PC-9 (cell line): ENCODE results near the gene EI24. TPM values are rescaled to one million over a fixed set of nuclear protein-coding genes. Genes with fewer than 3 reads are reported as not detected.

Source experiments
- BruUV-seq: library from RNA; stranded (reverse); fragments of 400-500 nt; replicated peaks from 2 replicates; lab custom pipeline; 2021; lab: Mats Ljungman, UMichigan
- CTCF ChIA-PET: fragments of 300-600 bp; sonication (Branson Sonifier 250); formaldehyde crosslinking; loops from one replicate; lab custom pipeline; 2022; ENCODE audit warnings: antibody characterized with exemption; lab: Charles Lee
- POLR2A ChIA-PET: fragments of 300-600 bp; sonication (Branson Sonifier 250); formaldehyde crosslinking; loops from one replicate; lab custom pipeline; 2022; ENCODE audit warnings: antibody characterized with exemption; ENCODE audit not compliant: unreplicated experiment; lab: Charles Lee
- DNase-seq, 2 experiments: peaks; one replicate each; pipeline versions ENCODE4 v3.0.0 to v3.0.0-alpha.2; 2015 to 2022; ENCODE audit warnings: mixed read lengths in 1 of 2
- H2AFZ ChIP-seq: fragments of 200-600 bp; sonication (generic); 2 replicates; pipeline ENCODE4 v1.8.1; 2017; ENCODE audit warnings: antibody characterized with exemption
- H3F3A ChIP-seq: fragments of 200-600 bp; sonication (generic); 2 replicates; pipeline ENCODE4 v1.8.1; 2017; ENCODE audit warnings: antibody characterized with exemption, mild to moderate bottlenecking, low read depth; ENCODE audit not compliant: insufficient read depth
- H3K27ac ChIP-seq: fragments of 200-600 bp; sonication (generic); 2 replicates; pipeline ENCODE4 v1.6.1; 2016; ENCODE audit warnings: mixed run types
- H3K27me3 ChIP-seq: fragments of 200-600 bp; sonication (generic); 2 replicates; pipeline ENCODE4 v1.6.1; 2016; ENCODE audit warnings: low read depth, mixed run types; ENCODE audit not compliant: insufficient read depth
- H3K36me3 ChIP-seq: fragments of 200-600 bp; sonication (generic); 2 replicates; pipeline ENCODE4 v1.6.1; 2016; ENCODE audit warnings: low read depth, mixed run types
- H3K4me1 ChIP-seq: fragments of 200-600 bp; sonication (generic); replicated peaks from 2 replicates; pipeline ENCODE4 v1.6.1; 2016; ENCODE audit warnings: mixed run types; ENCODE audit not compliant: insufficient read depth
- H3K4me2 ChIP-seq: fragments of 200-600 bp; sonication (generic); 2 replicates; pipeline ENCODE4 v1.6.1; 2017; ENCODE audit warnings: mixed run types
- H3K4me3 ChIP-seq: fragments of 200-600 bp; sonication (generic); 2 replicates; pipeline ENCODE4 v1.6.1; 2016; ENCODE audit warnings: mixed run types
- H3K79me2 ChIP-seq: fragments of 200-600 bp; sonication (generic); 2 replicates; pipeline ENCODE4 v1.6.1; 2017; ENCODE audit warnings: low read depth, mixed run types
- H3K9me2 ChIP-seq: fragments of 200-600 bp; sonication (generic); 2 replicates; pipeline ENCODE4 v1.8.1; 2017; ENCODE audit warnings: mild to moderate bottlenecking; ENCODE audit not compliant: insufficient read depth
- H3K9me3 ChIP-seq: fragments of 200-600 bp; sonication (generic); 2 replicates; pipeline ENCODE4 v1.8.1; 2016; ENCODE audit warnings: low read depth; ENCODE audit not compliant: insufficient read depth
- H4K20me1 ChIP-seq: fragments of 200-600 bp; sonication (generic); 2 replicates; pipeline ENCODE4 v1.8.1; 2017; ENCODE audit not compliant: insufficient read depth
- EZH2 ChIP-seq: fragments of 200-600 bp; sonication (generic); IDR thresholded peaks from 2 replicates; pipeline ENCODE4 v1.8.0; 2017; ENCODE audit warnings: antibody characterized with exemption, low read depth
- intact Hi-C: fragments of 100-400 bp; cut with micrococcal nuclease; formaldehyde crosslinking; loops from one replicate; pipeline ENCODE4 v1.10.0; 2022; ENCODE audit not compliant: unreplicated experiment
- total RNA-seq: library from RNA; stranded (reverse); gene quantifications from 2 replicates; pipeline ENCODE4 v1.2.3, GENCODE V29; 2021
- TF ChIP-seq, protein P1 (sequence below): fragments of 200-600 bp; sonication (generic); conservative IDR thresholded peaks from 2 replicates; pipeline ENCODE4 v1.6.1; 2017; ENCODE audit warnings: mixed run types, antibody characterized with exemption, mild to moderate bottlenecking, moderate library complexity

Gene EI24
- total RNA-seq, 1 experiment from 2014 or later = 88.2 TPM

DNA sequence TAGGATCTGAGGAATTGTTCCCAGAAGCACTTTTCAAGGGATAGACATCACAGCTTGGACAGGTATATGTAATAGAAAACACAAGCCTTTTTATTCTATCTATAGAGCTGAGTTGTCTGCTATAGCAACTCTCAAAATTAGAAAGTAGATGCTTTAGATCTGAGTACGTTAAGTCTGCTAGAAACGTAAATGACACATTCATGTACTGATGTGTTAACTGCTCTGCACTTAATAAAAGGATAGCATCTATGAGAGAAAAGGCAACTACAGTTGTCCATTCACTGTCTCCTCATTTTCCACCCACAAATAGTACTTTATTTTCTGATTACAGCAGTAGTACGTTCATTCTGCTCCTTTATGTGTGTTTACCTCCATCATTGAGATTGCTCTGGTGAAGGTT is 17.3 kb downstream of the EI24 start:
- H2AFZ ChIP-seq = no peak overlapping the region
- H3F3A ChIP-seq = peaks cover 4% of the 10 kb centered on the region; the same call in 1 of the 2 replicates
- H3K27ac ChIP-seq = no peak overlapping the region
- H3K9me2 ChIP-seq = no peaks in the 10 kb centered on the region
- intact Hi-C loops = no loop called here
- H3K79me2 ChIP-seq = peaks cover 7% of the 10 kb centered on the region
- H3K4me3 ChIP-seq = no peak overlapping the region
- ChIA-PET POLR2A (no interaction called here), CTCF (no interaction called here)
- H3K4me2 ChIP-seq = no peak overlapping the region
- no peaks in the 10 kb centered on the region for H3K9me3 ChIP-seq
- no peak for DNase-seq
- peaks cover 9% of the 10 kb centered on the region; the same call in 1 of the 2 replicates for H3K36me3 ChIP-seq
- H4K20me1 ChIP-seq = no peaks in the 10 kb centered on the region
- TF ChIP-seq, protein P1, sequence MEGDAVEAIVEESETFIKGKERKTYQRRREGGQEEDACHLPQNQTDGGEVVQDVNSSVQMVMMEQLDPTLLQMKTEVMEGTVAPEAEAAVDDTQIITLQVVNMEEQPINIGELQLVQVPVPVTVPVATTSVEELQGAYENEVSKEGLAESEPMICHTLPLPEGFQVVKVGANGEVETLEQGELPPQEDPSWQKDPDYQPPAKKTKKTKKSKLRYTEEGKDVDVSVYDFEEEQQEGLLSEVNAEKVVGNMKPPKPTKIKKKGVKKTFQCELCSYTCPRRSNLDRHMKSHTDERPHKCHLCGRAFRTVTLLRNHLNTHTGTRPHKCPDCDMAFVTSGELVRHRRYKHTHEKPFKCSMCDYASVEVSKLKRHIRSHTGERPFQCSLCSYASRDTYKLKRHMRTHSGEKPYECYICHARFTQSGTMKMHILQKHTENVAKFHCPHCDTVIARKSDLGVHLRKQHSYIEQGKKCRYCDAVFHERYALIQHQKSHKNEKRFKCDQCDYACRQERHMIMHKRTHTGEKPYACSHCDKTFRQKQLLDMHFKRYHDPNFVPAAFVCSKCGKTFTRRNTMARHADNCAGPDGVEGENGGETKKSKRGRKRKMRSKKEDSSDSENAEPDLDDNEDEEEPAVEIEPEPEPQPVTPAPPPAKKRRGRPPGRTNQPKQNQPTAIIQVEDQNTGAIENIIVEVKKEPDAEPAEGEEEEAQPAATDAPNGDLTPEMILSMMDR = no peak
- TF ChIP-seq EZH2 = no peak
- H3K4me1 ChIP-seq = peaks cover 18% of the 10 kb centered on the region; the same call in 1 of the 2 replicates
- no TSS peak for BruUV-seq
- no peaks in the 10 kb centered on the region for H3K27me3 ChIP-seq

- Histone ChIP-seq H3K4me3 (no peak overlapping the region), H3K9me3 (no peaks in the 10 kb centered on the region), H3K79me2 (peaks cover 8% of the 10 kb centered on the region), H3K9me2 (no peaks in the 10 kb centered on the region), H3K27ac (no peak overlapping the region), H3K36me3 (peaks cover 6% of the 10 kb centered on the region; the same call in 1 of the 2 replicates), H3F3A (peaks cover 4% of the 10 kb centered on the region; the same call in 1 of the 2 replicates), H3K4me1 (peaks cover 18% of the 10 kb centered on the region; the same call in 1 of the 2 replicates), H3K4me2 (no peak overlapping the region), H3K27me3 (no peaks in the 10 kb centered on the region), H4K20me1 (no peaks in the 10 kb centered on the region), H2AFZ (no peak overlapping the region)
- TF ChIP-seq EZH2 = no peak
- TF ChIP-seq, protein P1 = no peak
- DNase-seq = no peak
- no TSS peak for BruUV-seq
- intact Hi-C loops = no loop called here
- ChIA-PET POLR2A (interaction anchor here (0.7 kb wide), 1 partner anchor 623 kb away, joined by 3 read pairs; no protein-coding TSS in a partner anchor), CTCF (no interaction called here)
Measured at GRCh38 chr11:125587480-125587879, 18.2 kb downstream of the EI24 start.

DNA sequence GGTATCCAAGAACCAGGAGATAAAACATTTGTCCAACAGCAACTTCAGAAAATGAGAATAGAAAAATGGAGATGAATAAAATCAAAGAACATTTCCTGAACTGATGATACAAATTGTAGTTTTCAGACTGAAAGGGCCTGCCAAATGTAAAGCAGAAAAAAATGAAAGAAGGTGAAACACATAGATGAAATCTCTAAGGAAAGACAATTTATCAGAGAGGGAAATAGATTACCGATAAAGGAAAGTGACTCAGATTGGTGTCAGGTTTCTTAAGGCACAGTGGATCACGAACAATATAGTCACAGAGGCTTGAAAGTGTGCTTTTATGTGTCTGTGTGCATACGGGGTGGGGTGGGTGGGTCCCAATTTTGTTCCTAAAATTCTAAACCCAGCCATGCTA is 19.2 kb downstream of the EI24 start:
- Histone ChIP-seq H3K36me3 (peaks cover 3% of the 10 kb centered on the region; the same call in 1 of the 2 replicates), H3K9me2 (no peaks in the 10 kb centered on the region), H3K27me3 (no peaks in the 10 kb centered on the region), H2AFZ (no peak overlapping the region), H3F3A (peaks cover 7% of the 10 kb centered on the region; the same call in 1 of the 2 replicates), H3K4me1 (peaks cover 18% of the 10 kb centered on the region; the same call in 1 of the 2 replicates), H3K79me2 (peaks cover 16% of the 10 kb centered on the region), H3K4me2 (peak overlapping the region; percentile 57), H3K4me3 (no peak overlapping the region), H3K9me3 (no peaks in the 10 kb centered on the region), H3K27ac (0 out of 2 replicates have a peak overlapping the region, but pooled peaks have one; percentile 40), H4K20me1 (no peaks in the 10 kb centered on the region)
- ChIA-PET POLR2A (no interaction called here), CTCF (no interaction called here)
- TF ChIP-seq, protein P1 = no peak
- TF ChIP-seq EZH2 = no peak
- DNase-seq = peak in 1 of 2 experiments; percentile 62
- BruUV-seq = no TSS peak
- intact Hi-C loops = no loop called here
